AML-193 (cell line): ENCODE measurements around the gene DGCR6.
A peak's percentile ranks its signal among the peaks of the same experiment; 100 is the strongest.
"Not testable (repeated sequence)": the region's sequence is repeated elsewhere in the genome, so short reads cannot be mapped to it uniquely, and the experiment has no call there.

Experiments
- DNase-seq, 2 experiments: peaks; one replicate each; lab custom pipeline; 2025; lab: John Stamatoyannopoulos, UW

The DGCR6 gene

GRCh38 chr22:18931905-18932652 is 26.0 kb downstream of the DGCR6 start:
- no peak for DNase-seq

GRCh38 chr22:18933914-18934313 is 27.8 kb downstream of the DGCR6 start:
- no peak for DNase-seq

GRCh38 chr22:18934688-18935087 is 28.6 kb downstream of the DGCR6 start:
- not testable (repeated sequence) for DNase-seq

GRCh38 chr22:18935889-18936529 is 29.9 kb downstream of the DGCR6 start, which contains the start of gene PRODH:
Gene PRODH, minus strand, starts transcription at chr22:18936293. Its CDS starts 6 bp downstream, at chr22:18936287.
- no peak for DNase-seq

GRCh38 chr22:18938691-18939090 is 32.6 kb downstream of the DGCR6 start:
- not testable (repeated sequence) for DNase-seq

GRCh38 chr22:18947105-18947504 is 41.0 kb downstream of the DGCR6 start:
- DNase-seq, result not testable (repeated sequence)

GRCh38 chr22:18947905-18948304 is 41.8 kb downstream of the DGCR6 start:
- DNase-seq, result no peak

GRCh38 chr22:18950141-18950540 is 44.0 kb downstream of the DGCR6 start:
- DNase-seq, result no peak

GRCh38 chr22:18952022-18952421 is 45.9 kb downstream of the DGCR6 start:
- DNase-seq, result no peak

- not testable (repeated sequence) for DNase-seq
Observed at GRCh38 chr22:18953128-18953527, 47.0 kb downstream of the DGCR6 start.

- peak; percentile 20 to 27 for DNase-seq
Observed at GRCh38 chr22:18954303-18954989, 48.3 kb downstream of the DGCR6 start.

GRCh38 chr22:18954990-18955571 is 49.0 kb downstream of the DGCR6 start:
- DNase-seq, result no peak

- no peak for DNase-seq
Observed at GRCh38 chr22:18955696-18956095, 49.6 kb downstream of the DGCR6 start.

GRCh38 chr22:18956121-18956895 is 50.2 kb downstream of the DGCR6 start:
- not testable (repeated sequence) for DNase-seq

- not testable (repeated sequence) for DNase-seq
Observed at GRCh38 chr22:18956956-18957355, 50.8 kb downstream of the DGCR6 start.

GRCh38 chr22:18957621-18958320 is 51.7 kb downstream of the DGCR6 start:
- not testable (repeated sequence) for DNase-seq

GRCh38 chr22:18958321-18958705 is 52.2 kb downstream of the DGCR6 start:
- DNase-seq, result not testable (repeated sequence)

GRCh38 chr22:18958738-18959137 is 52.6 kb downstream of the DGCR6 start:
- DNase-seq, result not testable (repeated sequence)

GRCh38 chr22:18959266-18959665 is 53.1 kb downstream of the DGCR6 start:
- not testable (repeated sequence) for DNase-seq

- DNase-seq, result not testable (repeated sequence)
Observed at GRCh38 chr22:18959741-18960140, 53.6 kb downstream of the DGCR6 start.
